ENCODE measurements around the gene CSF3R.
"Not testable (repeated sequence)": the region's sequence is repeated elsewhere in the genome, so short reads cannot be mapped to it uniquely, and the experiment has no call there.

Gene CSF3R

GRCh38 chr1:36487906-36488305, 5.2 kb upstream of the CSF3R start:
- no peak overlapping the region for H3K4me3 ChIP-seq (ENCODE audit: low read depth, low read length)
- TF ChIP-seq CTCF (IDR thresholded peaks at IDR 0.05; ENCODE audit: borderline replicate concordance, insufficient read depth, low read depth, low read length), result no peak

- not testable (repeated sequence) for H3K4me3 ChIP-seq (ENCODE audit: low read depth, low read length)
Observed at GRCh38 chr1:36487336-36487725, 4.6 kb upstream of the CSF3R start.

- TF ChIP-seq CTCF (IDR thresholded peaks at IDR 0.05; ENCODE audit: borderline replicate concordance, insufficient read depth, low read depth, low read length), result no peak
- no peak overlapping the region for H3K4me3 ChIP-seq (ENCODE audit: low read depth, low read length)
Observed at GRCh38 chr1:36486439-36487335, 4.0 kb upstream of the CSF3R start.

GRCh38 chr1:36486093-36486438, 3.4 kb upstream of the CSF3R start:
- H3K4me3 ChIP-seq (ENCODE audit: low read depth, low read length), result no peak overlapping the region
- TF ChIP-seq CTCF (IDR thresholded peaks at IDR 0.05; ENCODE audit: borderline replicate concordance, insufficient read depth, low read depth, low read length), result no peak

GRCh38 chr1:36484099-36484498, 1.4 kb upstream of the CSF3R start:
- no peak overlapping the region for H3K4me3 ChIP-seq (ENCODE audit: low read depth, low read length)
- no peak for TF ChIP-seq CTCF (IDR thresholded peaks at IDR 0.05; ENCODE audit: borderline replicate concordance, insufficient read depth, low read depth, low read length)

GRCh38 chr1:36481771-36482723, 666 bp downstream of the CSF3R start:
- TF ChIP-seq CTCF (IDR thresholded peaks at IDR 0.05; ENCODE audit: borderline replicate concordance, insufficient read depth, low read depth, low read length), result no peak
- H3K4me3 ChIP-seq (ENCODE audit: low read depth, low read length), result no peak overlapping the region

GRCh38 chr1:36481091-36481490, 1.6 kb downstream of the CSF3R start:
- H3K4me3 ChIP-seq (ENCODE audit: low read depth, low read length), result no peak overlapping the region

More at GRCh38 chr1:36481091-36481490, 1.6 kb downstream of the CSF3R start:
- TF ChIP-seq CTCF (IDR thresholded peaks at IDR 0.05; ENCODE audit: borderline replicate concordance, insufficient read depth, low read depth, low read length), result no peak

Data from GM12875 (cell line).